SK-N-SH (cell line): ENCODE results near the gene PTPN2.

ENCODE experiments used
- CTCF ChIP-seq: fragments of 200-600 bp; sonication (generic); IDR thresholded peaks from 2 replicates; pipeline ENCODE4 v1.6.1; 2017; ENCODE audit warnings: antibody characterized with exemption, mild to moderate bottlenecking, moderate library complexity
- EZH2phosphoT487 ChIP-seq: fragments of 200-600 bp; sonication (generic); IDR thresholded peaks from 2 replicates; pipeline ENCODE4 v1.6.1; 2017; ENCODE audit warnings: low read depth, mixed run types, mild to moderate bottlenecking, antibody characterized with exemption, moderate library complexity, borderline replicate concordance
- FOXJ3 ChIP-seq: sonication (generic); formaldehyde crosslinking; IDR thresholded peaks from 2 replicates; pipeline ENCODE4 v1.5.1; 2020; ENCODE audit warnings: mild to moderate bottlenecking, missing genetic modification reagents
- FOXM1 ChIP-seq: IDR thresholded peaks from 2 replicates; pipeline ENCODE4 v1.4.0; 2012; ENCODE audit warnings: low read depth, mild to moderate bottlenecking
- GATA2 ChIP-seq: sonication (generic); formaldehyde crosslinking; IDR thresholded peaks from 2 replicates; pipeline ENCODE4 v1.5.0; 2020; ENCODE audit warnings: mild to moderate bottlenecking, missing genetic modification reagents
- JUND ChIP-seq: IDR thresholded peaks from 2 replicates; pipeline ENCODE4 v1.4.0; 2012
- MXI1 ChIP-seq: IDR thresholded peaks from 2 replicates; pipeline ENCODE4 v1.6.1; 2012; ENCODE audit warnings: mild to moderate bottlenecking, low read depth, low read length, improper control_type of control experiment
- POLR2AphosphoS5 ChIP-seq: IDR thresholded peaks from 2 replicates; pipeline ENCODE4 v1.6.1; 2012; ENCODE audit warnings: low read depth, low read length
- RFX5 ChIP-seq: IDR thresholded peaks from 2 replicates; pipeline ENCODE4 v1.6.1; 2012; ENCODE audit warnings: mild to moderate bottlenecking, improper control_type of control experiment, low read length
- RXRA ChIP-seq: IDR thresholded peaks from 2 replicates; pipeline ENCODE4 v1.4.0; 2012; ENCODE audit warnings: low read depth, mild to moderate bottlenecking, borderline replicate concordance
- SIN3A ChIP-seq: IDR thresholded peaks from 2 replicates; pipeline ENCODE4 v1.6.1; 2012; ENCODE audit warnings: low read depth, mild to moderate bottlenecking, low read length, moderate library complexity, borderline replicate concordance
- SMC3 ChIP-seq: IDR thresholded peaks from 2 replicates; pipeline ENCODE4 v1.6.1; 2012; ENCODE audit warnings: low read depth, low read length, improper control_type of control experiment
- TEAD4 ChIP-seq: IDR thresholded peaks from 2 replicates; pipeline ENCODE4 v1.4.0; 2012; ENCODE audit warnings: mild to moderate bottlenecking, borderline replicate concordance; ENCODE audit not compliant: insufficient read depth
- ZBTB33 ChIP-seq: IDR thresholded peaks from 2 replicates; pipeline ENCODE4 v1.4.0; 2012; ENCODE audit warnings: low read depth, borderline replicate concordance

GRCh38 chr18:12882453-12883371 is 1.3 kb downstream of the PTPN2 start:
- TF ChIP-seq CTCF (no peak), MXI1 (no peak), FOXM1 (no peak), ZBTB33 (no peak), POLR2AphosphoS5 (no peak), GATA2 (no peak), JUND (no peak), TEAD4 (no peak), SMC3 (no peak), SIN3A (no peak), FOXJ3 (no peak), EZH2phosphoT487 (no peak), RFX5 (no peak), RXRA (no peak)
